Endodermal cell (in vitro differentiated cells): ENCODE measurements around the gene ESR2. TPM values are rescaled to one million over a fixed set of nuclear protein-coding genes. Genes with fewer than 3 reads are reported as not detected.

Experiments
- DNase-seq: peaks from one replicate; pipeline ENCODE4 v3.0.0-alpha.2; 2017
- H3K27ac ChIP-seq: 2 replicates; pipeline ENCODE4 v1.5.1; 2013; ENCODE audit warnings: mild to moderate bottlenecking, low read depth, low read length, moderate library complexity
- H3K27me3 ChIP-seq: 2 replicates; pipeline ENCODE4 v1.6.1; 2013; ENCODE audit warnings: mild to moderate bottlenecking, low read length, moderate library complexity; ENCODE audit not compliant: insufficient read depth, control insufficient read depth, poor library complexity, severe bottlenecking
- H3K36me3 ChIP-seq: 2 replicates; pipeline ENCODE4 v1.7.0; 2013; ENCODE audit warnings: mild to moderate bottlenecking, low read length, moderate library complexity; ENCODE audit not compliant: control insufficient read depth, insufficient read depth
- H3K4me1 ChIP-seq: one replicate; pipeline ENCODE4 v1.7.0; 2013; ENCODE audit warnings: low read length; ENCODE audit not compliant: control insufficient read depth, insufficient read depth
- H3K4me3 ChIP-seq: 2 replicates; pipeline ENCODE4 v1.5.1; 2013; ENCODE audit warnings: mild to moderate bottlenecking, low read length, moderate library complexity
- H3K9ac ChIP-seq: 2 replicates; pipeline ENCODE4 v1.6.1; 2013; ENCODE audit warnings: mild to moderate bottlenecking, low read length, moderate library complexity; ENCODE audit not compliant: poor library complexity, severe bottlenecking; ENCODE audit errors: extremely low read depth
- H3K9me3 ChIP-seq: 2 replicates; pipeline ENCODE4 v1.6.1; 2013; ENCODE audit warnings: mild to moderate bottlenecking, low read length, moderate library complexity; ENCODE audit not compliant: control insufficient read depth
- H3K27ac Mint-ChIP-seq: 2 replicates; pipeline ENCODE4 v1.8.0; 2020; ENCODE audit warnings: mixed read lengths
- H3K27me3 Mint-ChIP-seq: 2 replicates; pipeline ENCODE4 v1.8.0; 2021; ENCODE audit warnings: mild to moderate bottlenecking, mixed read lengths; ENCODE audit not compliant: insufficient read depth
- H3K36me3 Mint-ChIP-seq: 2 replicates; pipeline ENCODE4 v1.8.0; 2020; ENCODE audit warnings: low read depth, mixed read lengths
- H3K4me1 Mint-ChIP-seq: 2 replicates; pipeline ENCODE4 v1.8.0; 2020; ENCODE audit warnings: mixed read lengths
- H3K4me3 Mint-ChIP-seq: 2 replicates; pipeline ENCODE4 v1.8.0; 2020; ENCODE audit warnings: mild to moderate bottlenecking, moderate library complexity, mixed read lengths
- H3K9me3 Mint-ChIP-seq: 2 replicates; pipeline ENCODE4 v1.8.0; 2020; ENCODE audit warnings: mild to moderate bottlenecking, mixed read lengths
- WGBS, 2 experiments: methylation state at CpG; one replicate each; pipeline versions ENCODE4 v1.1.5 to v1.1.7; 2013; ENCODE audit warnings: missing lambda C conversion rate in 2 of 2, mixed read lengths in 1 of 2; ENCODE audit not compliant: insufficient coverage in 1 of 2, insufficient read length in 1 of 2; 5-methylcytosine and 5-hydroxymethylcytosine counted together
- total RNA-seq, 2 donors: library from RNA; stranded (reverse); fragmentation: NEBNext Ultra II Directional in 1 of 2; extraction: Animal tissue kit (Norgen Biotek cat#: 25700) in 1 of 2; gene quantifications; 2 replicates in 1 of 2; 3 replicates in 1 of 2; pipeline ENCODE4 v1.2.1, GENCODE V29; 2021
- TF ChIP-seq, protein P1 (sequence below): fragments of 200-600 bp; sonication (generic); conservative IDR thresholded peaks from 2 replicates; pipeline ENCODE4 v1.5.0; 2021; ENCODE audit warnings: antibody characterized with exemption, mild to moderate bottlenecking

Gene ESR2
- total RNA-seq, 2 donors from 2014 or later, result 0.57 to 0.66 TPM

DNA sequence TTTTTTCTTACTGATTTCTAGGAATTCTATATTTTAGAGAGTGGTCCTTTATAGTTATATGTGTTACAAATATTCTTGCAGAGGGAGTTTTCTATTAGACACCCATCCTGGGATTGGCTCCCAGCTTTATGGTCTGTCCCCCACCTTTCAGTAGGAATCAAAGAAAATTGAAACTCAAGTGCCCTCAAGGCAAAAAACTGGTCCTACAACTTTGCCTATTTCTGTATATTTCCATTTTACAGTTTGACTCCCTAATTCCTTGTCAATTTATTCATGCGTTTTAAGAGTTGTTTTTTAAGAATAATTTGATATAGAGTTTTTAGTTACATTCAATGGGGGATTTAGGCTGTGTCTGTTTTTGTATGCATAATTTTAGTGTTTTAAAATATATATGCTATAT, 232.5 kb downstream of the ESR2 start:
- WGBS, 2 experiments, result no CpG with 5 or more reads among the region's 1 CpG
- Mint-ChIP-seq H3K4me1 (peaks cover 9% of the 10 kb centered on the region), H3K36me3 (peaks cover 11% of the 10 kb centered on the region), H3K27ac (no peak overlapping the region), H3K9me3 (no peaks in the 10 kb centered on the region), H3K27me3 (no peaks in the 10 kb centered on the region), H3K4me3 (no peak overlapping the region)
- Histone ChIP-seq H3K9me3 (no peaks in the 10 kb centered on the region), H3K27ac (no peak overlapping the region), H3K27me3 (no peaks in the 10 kb centered on the region), H3K36me3 (peaks cover 13% of the 10 kb centered on the region), H3K9ac (no peak overlapping the region), H3K4me3 (no peak overlapping the region), H3K4me1 (peaks cover 2% of the 10 kb centered on the region)
- TF ChIP-seq, protein P1, sequence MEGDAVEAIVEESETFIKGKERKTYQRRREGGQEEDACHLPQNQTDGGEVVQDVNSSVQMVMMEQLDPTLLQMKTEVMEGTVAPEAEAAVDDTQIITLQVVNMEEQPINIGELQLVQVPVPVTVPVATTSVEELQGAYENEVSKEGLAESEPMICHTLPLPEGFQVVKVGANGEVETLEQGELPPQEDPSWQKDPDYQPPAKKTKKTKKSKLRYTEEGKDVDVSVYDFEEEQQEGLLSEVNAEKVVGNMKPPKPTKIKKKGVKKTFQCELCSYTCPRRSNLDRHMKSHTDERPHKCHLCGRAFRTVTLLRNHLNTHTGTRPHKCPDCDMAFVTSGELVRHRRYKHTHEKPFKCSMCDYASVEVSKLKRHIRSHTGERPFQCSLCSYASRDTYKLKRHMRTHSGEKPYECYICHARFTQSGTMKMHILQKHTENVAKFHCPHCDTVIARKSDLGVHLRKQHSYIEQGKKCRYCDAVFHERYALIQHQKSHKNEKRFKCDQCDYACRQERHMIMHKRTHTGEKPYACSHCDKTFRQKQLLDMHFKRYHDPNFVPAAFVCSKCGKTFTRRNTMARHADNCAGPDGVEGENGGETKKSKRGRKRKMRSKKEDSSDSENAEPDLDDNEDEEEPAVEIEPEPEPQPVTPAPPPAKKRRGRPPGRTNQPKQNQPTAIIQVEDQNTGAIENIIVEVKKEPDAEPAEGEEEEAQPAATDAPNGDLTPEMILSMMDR, result no peak
- no peak for DNase-seq

DNA sequence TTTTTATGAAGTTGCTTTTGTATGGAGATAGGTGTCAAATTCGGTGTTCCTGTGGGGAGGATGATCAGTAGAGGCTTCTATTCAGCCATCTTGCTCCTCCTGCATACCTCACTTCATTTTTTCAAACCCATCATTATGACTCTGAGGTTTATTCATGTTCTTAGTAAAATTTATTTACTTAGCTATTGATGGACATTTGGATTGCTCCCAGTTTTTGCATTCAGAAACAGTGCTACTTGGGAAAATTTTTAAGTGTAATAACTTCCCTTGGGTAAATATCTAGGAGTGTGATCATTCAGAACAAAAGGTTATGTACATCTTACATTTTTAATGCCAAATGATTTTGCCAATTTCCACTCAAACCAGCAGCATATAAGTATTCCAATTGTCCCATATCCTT, 233.1 kb downstream of the ESR2 start:
- H3K9ac ChIP-seq, result no peak overlapping the region
- no peak for DNase-seq
- 63% methylated on average over 1 of the region's 1 CpG; no CpG with 5 or more reads in 1 of the 2 experiments for WGBS, 2 experiments
- no peaks in the 10 kb centered on the region for H3K27me3 Mint-ChIP-seq
- peaks cover 9% of the 10 kb centered on the region for H3K4me1 Mint-ChIP-seq
- TF ChIP-seq, protein P1, result no peak
- H3K9me3 ChIP-seq, result no peaks in the 10 kb centered on the region
- H3K27ac Mint-ChIP-seq, result peak overlapping the region; percentile 78
- H3K4me1 ChIP-seq, result peaks cover 2% of the 10 kb centered on the region
- no peak overlapping the region for H3K4me3 Mint-ChIP-seq
- no peaks in the 10 kb centered on the region for H3K27me3 ChIP-seq
- H3K4me3 ChIP-seq, result no peak overlapping the region
- no peaks in the 10 kb centered on the region for H3K9me3 Mint-ChIP-seq
- H3K36me3 Mint-ChIP-seq, result peaks cover 11% of the 10 kb centered on the region
- H3K27ac ChIP-seq, result no peak overlapping the region
- H3K36me3 ChIP-seq, result peaks cover 10% of the 10 kb centered on the region

DNA sequence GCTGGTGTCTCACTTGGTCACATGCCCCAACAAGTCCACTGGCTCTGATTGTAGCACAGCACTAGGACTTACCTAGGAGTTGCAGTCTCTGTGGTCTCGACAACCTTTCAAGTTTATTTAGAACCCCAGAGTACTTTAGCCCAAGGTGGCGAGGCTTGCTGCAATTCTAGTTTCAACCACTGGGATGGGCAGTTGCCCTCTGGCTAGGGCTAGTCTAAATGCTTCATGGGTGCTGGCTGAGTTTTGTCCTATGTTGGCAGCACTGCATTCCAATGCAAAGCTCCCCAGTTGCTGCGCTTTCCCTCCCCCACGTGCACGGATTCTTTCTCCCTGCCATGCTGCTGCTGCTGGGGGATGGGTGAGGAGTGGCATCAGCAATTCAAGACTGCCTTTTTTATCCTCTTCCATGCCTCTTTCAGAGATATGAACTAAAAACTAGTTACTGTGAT, 233.5 kb downstream of the ESR2 start:
- H3K9ac ChIP-seq, result no peak overlapping the region
- no peak overlapping the region for H3K4me3 ChIP-seq
- peaks cover 14% of the 10 kb centered on the region for H3K36me3 Mint-ChIP-seq
- peaks cover 10% of the 10 kb centered on the region for H3K36me3 ChIP-seq
- no peaks in the 10 kb centered on the region for H3K27me3 ChIP-seq
- TF ChIP-seq, protein P1, result peak; percentile 83
- no peak overlapping the region for H3K27ac ChIP-seq
- peaks cover 9% of the 10 kb centered on the region for H3K4me1 Mint-ChIP-seq
- H3K27me3 Mint-ChIP-seq, result no peaks in the 10 kb centered on the region
- peaks cover 2% of the 10 kb centered on the region for H3K4me1 ChIP-seq
- H3K9me3 Mint-ChIP-seq, result no peaks in the 10 kb centered on the region
- no peaks in the 10 kb centered on the region for H3K9me3 ChIP-seq
- H3K27ac Mint-ChIP-seq, result peak overlapping the region; percentile 78
- DNase-seq, result peak; percentile 93
- 47 to 53% methylated on average over 4 to 5 of the region's 5 CpGs for WGBS, 2 experiments
- no peak overlapping the region for H3K4me3 Mint-ChIP-seq
